GM23338 (cell line): Measurements from ENCODE around the gene KLHL18. TPM values are rescaled to one million over a fixed set of nuclear protein-coding genes. Genes with fewer than 3 reads are reported as not detected.

Experiments
- ATAC-seq: fragments of 200-7000 bp; cut with Tn5 transposase; 3 replicates; pipeline ENCODE4 v1.9.1; 2020
- DNase-seq: peaks from one replicate; pipeline ENCODE4 v3.0.0-alpha.2; 2015; ENCODE audit warnings: low spot score
- H2AFZ ChIP-seq: fragments of 200-600 bp; sonication (generic); 2 replicates; pipeline ENCODE4 v1.8.0; 2016; ENCODE audit warnings: antibody characterized with exemption, mild to moderate bottlenecking, moderate library complexity
- H3F3A ChIP-seq: fragments of 200-600 bp; sonication (generic); replicated peaks from 2 replicates; pipeline ENCODE4 v1.8.0; 2017; ENCODE audit warnings: antibody characterized with exemption, mixed run types, low read depth
- H3K27ac ChIP-seq: fragments of 200-600 bp; sonication (generic); 2 replicates; pipeline ENCODE4 v1.6.1; 2016; ENCODE audit warnings: low read depth
- H3K27me3 ChIP-seq: fragments of 200-600 bp; sonication (generic); 2 replicates; pipeline ENCODE4 v1.8.0; 2016; ENCODE audit warnings: mild to moderate bottlenecking, mixed run types, moderate library complexity; ENCODE audit not compliant: insufficient read depth
- H3K36me3 ChIP-seq: fragments of 200-600 bp; sonication (generic); 2 replicates; pipeline ENCODE4 v1.8.0; 2016; ENCODE audit warnings: mild to moderate bottlenecking; ENCODE audit not compliant: insufficient read depth
- H3K4me1 ChIP-seq: fragments of 200-600 bp; sonication (generic); 2 replicates; pipeline ENCODE4 v1.8.0; 2016; ENCODE audit warnings: mild to moderate bottlenecking, moderate library complexity; ENCODE audit not compliant: insufficient read depth
- H3K4me2 ChIP-seq: fragments of 200-600 bp; sonication (generic); 2 replicates; pipeline ENCODE4 v1.7.1; 2017; ENCODE audit warnings: mixed run types
- H3K4me3 ChIP-seq: fragments of 200-600 bp; sonication (generic); 2 replicates; pipeline ENCODE4 v1.6.1; 2016; ENCODE audit warnings: mixed run types
- H3K79me2 ChIP-seq: fragments of 200-600 bp; sonication (generic); replicated peaks from 2 replicates; pipeline ENCODE4 v1.8.0; 2017; ENCODE audit warnings: mild to moderate bottlenecking; ENCODE audit not compliant: insufficient read depth
- H3K9me2 ChIP-seq: fragments of 200-600 bp; sonication (generic); 2 replicates; pipeline ENCODE4 v1.8.0; 2017; ENCODE audit not compliant: insufficient read depth
- H4K20me1 ChIP-seq: fragments of 200-600 bp; sonication (generic); replicated peaks from 2 replicates; pipeline ENCODE4 v1.8.0; 2017; ENCODE audit warnings: mild to moderate bottlenecking; ENCODE audit not compliant: insufficient read depth
- H3K27ac Mint-ChIP-seq: 2 replicates; pipeline ENCODE4 v1.8.0; 2020; ENCODE audit warnings: inconsistent platforms, mild to moderate bottlenecking, moderate library complexity, mixed read lengths
- H3K27me3 Mint-ChIP-seq: 3 replicates; pipeline ENCODE4 v1.8.0; 2022; ENCODE audit warnings: low read depth, mild to moderate bottlenecking, moderate library complexity, mixed read lengths, inconsistent platforms; ENCODE audit not compliant: insufficient read depth, poor library complexity
- H3K36me3 Mint-ChIP-seq: 3 replicates; pipeline ENCODE4 v1.8.0; 2021; ENCODE audit warnings: low read depth, mild to moderate bottlenecking, inconsistent platforms, moderate library complexity, mixed read lengths
- H3K4me1 Mint-ChIP-seq: 3 replicates; pipeline ENCODE4 v1.8.0; 2020; ENCODE audit warnings: mild to moderate bottlenecking, inconsistent platforms, mixed read lengths
- H3K4me3 Mint-ChIP-seq: 3 replicates; pipeline ENCODE4 v1.8.0; 2021; ENCODE audit warnings: moderate library complexity, mild to moderate bottlenecking, inconsistent platforms, mixed read lengths
- H3K9me3 Mint-ChIP-seq: 3 replicates; pipeline ENCODE4 v1.8.0; 2020; ENCODE audit warnings: moderate library complexity, mild to moderate bottlenecking, inconsistent platforms, mixed read lengths
- CREB1 ChIP-seq: fragments of 250-450 bp; sonication (Bioruptor Pico); IDR thresholded peaks from 2 replicates; pipeline ENCODE4 v1.5.0; 2020; ENCODE audit warnings: low read depth, mild to moderate bottlenecking, moderate library complexity
- EZH2 ChIP-seq: fragments of 200-600 bp; sonication (generic); IDR thresholded peaks from one replicate; pipeline ENCODE4 v1.8.0; 2017; ENCODE audit warnings: antibody characterized with exemption, mild to moderate bottlenecking, low read depth; ENCODE audit not compliant: unreplicated experiment
- NANOG ChIP-seq: IDR thresholded peaks from 2 replicates; pipeline ENCODE4 v1.6.1; 2016; ENCODE audit warnings: antibody characterized with exemption, borderline replicate concordance
- STAT1 ChIP-seq: IDR thresholded peaks from one replicate; pipeline ENCODE4 v1.6.1; 2016; ENCODE audit warnings: antibody characterized with exemption; ENCODE audit not compliant: unreplicated experiment
- ZNF114 ChIP-seq: fragments of 250-450 bp; sonication (Bioruptor Pico); IDR thresholded peaks from 2 replicates; pipeline ENCODE4 v1.5.0; 2020; ENCODE audit warnings: mild to moderate bottlenecking, moderate library complexity
- ZNF331 ChIP-seq: fragments of 250-450 bp; sonication (Bioruptor Pico); IDR thresholded peaks from 2 replicates; pipeline ENCODE4 v1.5.0; 2020; ENCODE audit warnings: low read depth, mild to moderate bottlenecking, moderate library complexity
- polyA plus RNA-seq: library from polyadenylated mRNA; unstranded; fragments of >200 nt; fragmentation: Nextera tagmentation; extraction: Ambion mirVana; gene quantifications from 2 replicates; pipeline ENCODE4 v1.2.1, GENCODE V29; 2016
- total RNA-seq: library from RNA; depleted of rRNA; stranded (reverse); fragments of >200 nt; shearing (Covaris generic); gene quantifications from 2 replicates; pipeline ENCODE4 v1.2.3, GENCODE V29; 2014
- TF ChIP-seq, protein P1 (sequence below): IDR thresholded peaks from one replicate; pipeline ENCODE4 v1.6.1; 2018; ENCODE audit warnings: antibody characterized with exemption; ENCODE audit not compliant: unreplicated experiment
- TF ChIP-seq, protein P2 (sequence below), 2 experiments: fragments of 200-600 bp in 1 of 2; sonication (generic) in 1 of 2; conservative IDR thresholded peaks; 2 replicates each; pipeline versions ENCODE4 v1.5.1 to v1.6.1; 2016 to 2017; ENCODE audit warnings: antibody characterized with exemption in 2 of 2, low read depth in 2 of 2, mild to moderate bottlenecking in 2 of 2, moderate library complexity in 1 of 2
- TF ChIP-seq, protein P3 (sequence below): IDR thresholded peaks from 2 replicates; pipeline ENCODE4 v1.6.1; 2016; ENCODE audit warnings: antibody characterized with exemption

KLHL18 gene
- total and polyA plus RNA-seq, 2 experiments from 2014 or later = 11.3 to 18.1 TPM

DNA sequence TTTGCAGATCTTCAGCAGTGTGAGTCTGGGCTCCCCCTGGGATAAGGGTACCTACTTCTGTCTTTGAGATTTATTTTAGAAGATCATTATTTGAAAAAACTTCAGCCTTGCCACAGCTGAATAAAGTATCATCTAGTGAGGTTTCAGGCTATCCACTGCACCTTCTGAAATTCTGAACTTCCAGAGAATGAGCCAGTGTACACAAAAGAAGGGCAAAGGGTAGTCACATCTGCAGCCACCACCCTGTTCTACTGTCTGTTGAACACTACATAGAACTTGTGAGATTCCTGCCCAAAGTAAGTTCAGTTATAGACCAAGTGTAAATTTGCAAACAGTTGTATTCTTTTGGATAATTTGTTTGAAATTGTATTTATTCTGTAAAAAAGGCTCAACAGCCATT is 60.1 kb downstream of the KLHL18 start:
- Histone ChIP-seq H3K4me2 (no peak overlapping the region), H3K27ac (no peak overlapping the region), H3K27me3 (no peaks in the 10 kb centered on the region), H3K36me3 (0 out of 2 replicates have a peak, but pooled peaks cover 5% of the 10 kb centered on the region), H3K4me3 (no peak overlapping the region), H2AFZ (no peak overlapping the region), H3K79me2 (no peaks in the 10 kb centered on the region), H3F3A (no peaks in the 10 kb centered on the region), H3K9me2 (no peaks in the 10 kb centered on the region), H4K20me1 (peaks cover 7% of the 10 kb centered on the region; the same call in 1 of the 2 replicates), H3K4me1 (no peaks in the 10 kb centered on the region)
- ATAC-seq (no peak), DNase-seq (no peak)
- Mint-ChIP-seq H3K27me3 (peaks cover 6% of the 10 kb centered on the region), H3K4me3 (no peak overlapping the region), H3K9me3 (no peaks in the 10 kb centered on the region; the same call in 2 of the 3 replicates), H3K4me1 (peaks cover 2% of the 10 kb centered on the region; the same call in 2 of the 3 replicates), H3K27ac (no peak overlapping the region), H3K36me3 (peaks cover 55% of the 10 kb centered on the region)
- TF ChIP-seq STAT1 = no peak
- TF ChIP-seq, protein P1, sequence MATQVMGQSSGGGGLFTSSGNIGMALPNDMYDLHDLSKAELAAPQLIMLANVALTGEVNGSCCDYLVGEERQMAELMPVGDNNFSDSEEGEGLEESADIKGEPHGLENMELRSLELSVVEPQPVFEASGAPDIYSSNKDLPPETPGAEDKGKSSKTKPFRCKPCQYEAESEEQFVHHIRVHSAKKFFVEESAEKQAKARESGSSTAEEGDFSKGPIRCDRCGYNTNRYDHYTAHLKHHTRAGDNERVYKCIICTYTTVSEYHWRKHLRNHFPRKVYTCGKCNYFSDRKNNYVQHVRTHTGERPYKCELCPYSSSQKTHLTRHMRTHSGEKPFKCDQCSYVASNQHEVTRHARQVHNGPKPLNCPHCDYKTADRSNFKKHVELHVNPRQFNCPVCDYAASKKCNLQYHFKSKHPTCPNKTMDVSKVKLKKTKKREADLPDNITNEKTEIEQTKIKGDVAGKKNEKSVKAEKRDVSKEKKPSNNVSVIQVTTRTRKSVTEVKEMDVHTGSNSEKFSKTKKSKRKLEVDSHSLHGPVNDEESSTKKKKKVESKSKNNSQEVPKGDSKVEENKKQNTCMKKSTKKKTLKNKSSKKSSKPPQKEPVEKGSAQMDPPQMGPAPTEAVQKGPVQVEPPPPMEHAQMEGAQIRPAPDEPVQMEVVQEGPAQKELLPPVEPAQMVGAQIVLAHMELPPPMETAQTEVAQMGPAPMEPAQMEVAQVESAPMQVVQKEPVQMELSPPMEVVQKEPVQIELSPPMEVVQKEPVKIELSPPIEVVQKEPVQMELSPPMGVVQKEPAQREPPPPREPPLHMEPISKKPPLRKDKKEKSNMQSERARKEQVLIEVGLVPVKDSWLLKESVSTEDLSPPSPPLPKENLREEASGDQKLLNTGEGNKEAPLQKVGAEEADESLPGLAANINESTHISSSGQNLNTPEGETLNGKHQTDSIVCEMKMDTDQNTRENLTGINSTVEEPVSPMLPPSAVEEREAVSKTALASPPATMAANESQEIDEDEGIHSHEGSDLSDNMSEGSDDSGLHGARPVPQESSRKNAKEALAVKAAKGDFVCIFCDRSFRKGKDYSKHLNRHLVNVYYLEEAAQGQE = no peak
- no peak for TF ChIP-seq ZNF114 (CRISPR knock-in tag)
- TF ChIP-seq CREB1 = no peak
- TF ChIP-seq EZH2 = no peak
- TF ChIP-seq, protein P2, sequence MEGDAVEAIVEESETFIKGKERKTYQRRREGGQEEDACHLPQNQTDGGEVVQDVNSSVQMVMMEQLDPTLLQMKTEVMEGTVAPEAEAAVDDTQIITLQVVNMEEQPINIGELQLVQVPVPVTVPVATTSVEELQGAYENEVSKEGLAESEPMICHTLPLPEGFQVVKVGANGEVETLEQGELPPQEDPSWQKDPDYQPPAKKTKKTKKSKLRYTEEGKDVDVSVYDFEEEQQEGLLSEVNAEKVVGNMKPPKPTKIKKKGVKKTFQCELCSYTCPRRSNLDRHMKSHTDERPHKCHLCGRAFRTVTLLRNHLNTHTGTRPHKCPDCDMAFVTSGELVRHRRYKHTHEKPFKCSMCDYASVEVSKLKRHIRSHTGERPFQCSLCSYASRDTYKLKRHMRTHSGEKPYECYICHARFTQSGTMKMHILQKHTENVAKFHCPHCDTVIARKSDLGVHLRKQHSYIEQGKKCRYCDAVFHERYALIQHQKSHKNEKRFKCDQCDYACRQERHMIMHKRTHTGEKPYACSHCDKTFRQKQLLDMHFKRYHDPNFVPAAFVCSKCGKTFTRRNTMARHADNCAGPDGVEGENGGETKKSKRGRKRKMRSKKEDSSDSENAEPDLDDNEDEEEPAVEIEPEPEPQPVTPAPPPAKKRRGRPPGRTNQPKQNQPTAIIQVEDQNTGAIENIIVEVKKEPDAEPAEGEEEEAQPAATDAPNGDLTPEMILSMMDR (conservative IDR thresholded peaks at IDR 0.05; ENCODE audit: low read depth in 2 of 2) = no peak
- TF ChIP-seq ZNF331 = no peak

DNA sequence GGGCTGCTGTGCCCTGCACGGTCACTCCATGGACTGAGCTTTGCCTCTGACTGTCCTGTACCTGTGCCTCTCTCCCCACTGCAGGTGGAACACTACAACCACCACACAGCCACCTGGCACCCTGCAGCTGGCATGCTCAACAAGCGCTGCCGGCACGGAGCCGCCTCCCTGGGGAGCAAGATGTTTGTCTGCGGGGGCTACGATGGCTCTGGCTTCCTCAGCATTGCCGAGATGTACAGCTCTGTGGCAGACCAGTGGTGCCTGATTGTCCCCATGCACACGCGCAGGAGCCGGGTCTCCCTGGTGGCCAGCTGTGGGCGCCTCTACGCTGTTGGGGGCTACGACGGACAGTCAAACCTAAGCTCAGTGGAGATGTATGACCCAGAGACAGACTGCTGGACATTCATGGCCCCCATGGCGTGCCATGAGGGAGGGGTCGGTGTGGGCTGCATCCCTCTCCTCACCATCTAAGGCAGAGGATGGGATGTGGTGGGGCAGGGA is 60.8 kb downstream of the KLHL18 start:
- Histone ChIP-seq H3K4me3 (no peak overlapping the region), H3K27ac (no peak overlapping the region), H3F3A (no peaks in the 10 kb centered on the region), H3K27me3 (no peaks in the 10 kb centered on the region), H3K79me2 (no peaks in the 10 kb centered on the region), H4K20me1 (peaks cover 7% of the 10 kb centered on the region; the same call in 1 of the 2 replicates), H3K36me3 (no peaks in the 10 kb centered on the region), H3K4me1 (no peaks in the 10 kb centered on the region), H2AFZ (no peak overlapping the region), H3K4me2 (no peak overlapping the region), H3K9me2 (no peaks in the 10 kb centered on the region)
- TF ChIP-seq, protein P3, sequence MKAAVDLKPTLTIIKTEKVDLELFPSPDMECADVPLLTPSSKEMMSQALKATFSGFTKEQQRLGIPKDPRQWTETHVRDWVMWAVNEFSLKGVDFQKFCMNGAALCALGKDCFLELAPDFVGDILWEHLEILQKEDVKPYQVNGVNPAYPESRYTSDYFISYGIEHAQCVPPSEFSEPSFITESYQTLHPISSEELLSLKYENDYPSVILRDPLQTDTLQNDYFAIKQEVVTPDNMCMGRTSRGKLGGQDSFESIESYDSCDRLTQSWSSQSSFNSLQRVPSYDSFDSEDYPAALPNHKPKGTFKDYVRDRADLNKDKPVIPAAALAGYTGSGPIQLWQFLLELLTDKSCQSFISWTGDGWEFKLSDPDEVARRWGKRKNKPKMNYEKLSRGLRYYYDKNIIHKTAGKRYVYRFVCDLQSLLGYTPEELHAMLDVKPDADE = no peak
- TF ChIP-seq NANOG = no peak
- TF ChIP-seq, protein P1 = no peak
- no peak for TF ChIP-seq EZH2
- TF ChIP-seq STAT1 = no peak
- TF ChIP-seq CREB1 = no peak
- H3K4me3 Mint-ChIP-seq = no peak overlapping the region
- H3K27me3 Mint-ChIP-seq = peaks cover 6% of the 10 kb centered on the region
- H3K27ac Mint-ChIP-seq = no peak overlapping the region
- no peak for DNase-seq
- no peak for ATAC-seq
- no peaks in the 10 kb centered on the region; the same call in 2 of the 3 replicates for H3K9me3 Mint-ChIP-seq
- H3K4me1 Mint-ChIP-seq = peaks cover 2% of the 10 kb centered on the region; the same call in 2 of the 3 replicates
- peaks cover 49% of the 10 kb centered on the region for H3K36me3 Mint-ChIP-seq
